Ishikawa (cell line): ENCODE results near the gene SMIM30.
A peak's percentile ranks its signal among the peaks of the same experiment; 100 is the strongest.

Experiments
- CEBPB ChIP-seq: IDR thresholded peaks from 2 replicates; pipeline ENCODE4 v1.6.1; 2012
- CREB1 ChIP-seq: IDR thresholded peaks from 2 replicates; pipeline ENCODE4 v1.6.1; 2012; ENCODE audit warnings: low read depth
- EGR1 ChIP-seq: IDR thresholded peaks from 2 replicates; pipeline ENCODE4 v1.6.1; 2012
- EP300 ChIP-seq: IDR thresholded peaks from 2 replicates; pipeline ENCODE4 v1.6.1; 2012; ENCODE audit warnings: borderline replicate concordance
- FOXM1 ChIP-seq: IDR thresholded peaks from 2 replicates; pipeline ENCODE4 v1.6.1; 2012; ENCODE audit warnings: low read depth, borderline replicate concordance
- NFIC ChIP-seq: IDR thresholded peaks from 2 replicates; pipeline ENCODE4 v1.6.1; 2012
- RAD21 ChIP-seq: IDR thresholded peaks from 2 replicates; pipeline ENCODE4 v1.6.1; 2012; ENCODE audit warnings: low read depth
- TAF1 ChIP-seq: IDR thresholded peaks from 2 replicates; pipeline ENCODE4 v1.6.1; 2012; ENCODE audit warnings: low read depth, mild to moderate bottlenecking
- TCF12 ChIP-seq: IDR thresholded peaks from 2 replicates; pipeline ENCODE4 v1.6.1; 2012; ENCODE audit warnings: low read depth
- TEAD4 ChIP-seq: IDR thresholded peaks from 2 replicates; pipeline ENCODE4 v1.6.1; 2012
- YY1 ChIP-seq: IDR thresholded peaks from 2 replicates; pipeline ENCODE4 v1.6.1; 2012; ENCODE audit warnings: low read depth
- ZBTB7A ChIP-seq: IDR thresholded peaks from 2 replicates; pipeline ENCODE4 v1.6.1; 2012; ENCODE audit warnings: low read depth
- TF ChIP-seq, protein P1 (sequence below): IDR thresholded peaks from 2 replicates; pipeline ENCODE4 v1.6.1; 2012
- TF ChIP-seq, protein P2 (sequence below): IDR thresholded peaks from 2 replicates; pipeline ENCODE4 v1.6.1; 2012
- TF ChIP-seq, protein P3 (sequence below): IDR thresholded peaks from 2 replicates; pipeline ENCODE4 v1.6.1; 2012; ENCODE audit warnings: low read depth, mild to moderate bottlenecking

SMIM30 gene, protein sequence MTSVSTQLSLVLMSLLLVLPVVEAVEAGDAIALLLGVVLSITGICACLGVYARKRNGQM

DNA sequence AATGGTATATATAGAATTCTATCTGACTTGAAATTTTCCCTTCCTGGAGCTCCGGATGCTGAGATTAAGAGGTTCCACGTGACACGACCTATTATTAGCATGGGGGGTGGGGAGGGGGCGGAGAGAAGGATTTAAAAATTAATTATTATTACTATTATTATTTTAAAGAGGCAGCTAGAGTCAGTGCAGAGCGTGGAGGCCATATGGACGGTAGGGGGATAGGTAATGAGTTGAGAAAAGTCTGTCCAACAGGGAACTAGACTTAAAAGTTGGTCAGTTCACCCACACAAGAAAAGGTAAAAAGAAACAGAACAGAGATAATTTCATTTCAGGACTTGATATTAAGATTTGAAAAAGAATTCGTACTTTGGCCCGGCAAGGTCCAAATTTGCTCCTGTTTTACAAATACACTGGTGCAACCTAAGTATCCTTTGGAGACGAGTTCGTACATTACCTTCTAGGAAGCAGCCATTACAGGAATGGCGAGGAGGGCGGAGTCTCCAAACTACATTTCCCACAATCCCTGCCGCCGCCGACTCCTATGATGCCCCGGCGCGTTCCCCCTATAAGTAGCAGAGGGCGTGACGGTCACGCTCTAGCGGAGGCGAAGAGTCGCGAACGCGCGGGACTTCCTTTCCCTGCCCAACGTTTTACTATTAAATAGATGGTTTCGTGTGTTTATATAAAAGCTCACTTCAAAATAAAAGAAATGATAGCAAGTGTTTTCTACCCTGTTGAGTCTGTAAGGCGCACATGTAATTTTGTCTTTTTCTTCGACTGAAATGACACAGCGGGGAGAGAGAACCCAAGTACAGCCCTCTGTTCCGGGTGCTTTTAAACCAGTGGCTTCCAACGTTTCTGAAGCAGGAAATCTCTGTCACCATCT is at the start of gene SMIM30:
SMIM30 (minus strand) TSS at position 481 of the 886 bp plus-strand sequence. CDS start 976 bp downstream, outside the sequence.
- TF ChIP-seq, protein P1, sequence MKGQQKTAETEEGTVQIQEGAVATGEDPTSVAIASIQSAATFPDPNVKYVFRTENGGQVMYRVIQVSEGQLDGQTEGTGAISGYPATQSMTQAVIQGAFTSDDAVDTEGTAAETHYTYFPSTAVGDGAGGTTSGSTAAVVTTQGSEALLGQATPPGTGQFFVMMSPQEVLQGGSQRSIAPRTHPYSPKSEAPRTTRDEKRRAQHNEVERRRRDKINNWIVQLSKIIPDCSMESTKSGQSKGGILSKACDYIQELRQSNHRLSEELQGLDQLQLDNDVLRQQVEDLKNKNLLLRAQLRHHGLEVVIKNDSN: peak; percentile 64
- TF ChIP-seq FOXM1: 0 out of 2 replicates have a peak, but pooled peaks have one; percentile 22
- TF ChIP-seq, protein P2, sequence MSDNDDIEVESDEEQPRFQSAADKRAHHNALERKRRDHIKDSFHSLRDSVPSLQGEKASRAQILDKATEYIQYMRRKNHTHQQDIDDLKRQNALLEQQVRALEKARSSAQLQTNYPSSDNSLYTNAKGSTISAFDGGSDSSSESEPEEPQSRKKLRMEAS: peak; percentile 40; the same call in 1 of the 2 replicates
- peak; percentile 98 for TF ChIP-seq TAF1
- no peak for TF ChIP-seq NFIC
- no peak for TF ChIP-seq ZBTB7A
- TF ChIP-seq YY1: peak; percentile 97
- peak; percentile 34; the same call in 1 of the 2 replicates for TF ChIP-seq TCF12
- no peak for TF ChIP-seq EP300
- TF ChIP-seq CEBPB: no peak
- peak; percentile 36; the same call in 1 of the 2 replicates for TF ChIP-seq EGR1
- no peak for TF ChIP-seq RAD21
- TF ChIP-seq, protein P3, sequence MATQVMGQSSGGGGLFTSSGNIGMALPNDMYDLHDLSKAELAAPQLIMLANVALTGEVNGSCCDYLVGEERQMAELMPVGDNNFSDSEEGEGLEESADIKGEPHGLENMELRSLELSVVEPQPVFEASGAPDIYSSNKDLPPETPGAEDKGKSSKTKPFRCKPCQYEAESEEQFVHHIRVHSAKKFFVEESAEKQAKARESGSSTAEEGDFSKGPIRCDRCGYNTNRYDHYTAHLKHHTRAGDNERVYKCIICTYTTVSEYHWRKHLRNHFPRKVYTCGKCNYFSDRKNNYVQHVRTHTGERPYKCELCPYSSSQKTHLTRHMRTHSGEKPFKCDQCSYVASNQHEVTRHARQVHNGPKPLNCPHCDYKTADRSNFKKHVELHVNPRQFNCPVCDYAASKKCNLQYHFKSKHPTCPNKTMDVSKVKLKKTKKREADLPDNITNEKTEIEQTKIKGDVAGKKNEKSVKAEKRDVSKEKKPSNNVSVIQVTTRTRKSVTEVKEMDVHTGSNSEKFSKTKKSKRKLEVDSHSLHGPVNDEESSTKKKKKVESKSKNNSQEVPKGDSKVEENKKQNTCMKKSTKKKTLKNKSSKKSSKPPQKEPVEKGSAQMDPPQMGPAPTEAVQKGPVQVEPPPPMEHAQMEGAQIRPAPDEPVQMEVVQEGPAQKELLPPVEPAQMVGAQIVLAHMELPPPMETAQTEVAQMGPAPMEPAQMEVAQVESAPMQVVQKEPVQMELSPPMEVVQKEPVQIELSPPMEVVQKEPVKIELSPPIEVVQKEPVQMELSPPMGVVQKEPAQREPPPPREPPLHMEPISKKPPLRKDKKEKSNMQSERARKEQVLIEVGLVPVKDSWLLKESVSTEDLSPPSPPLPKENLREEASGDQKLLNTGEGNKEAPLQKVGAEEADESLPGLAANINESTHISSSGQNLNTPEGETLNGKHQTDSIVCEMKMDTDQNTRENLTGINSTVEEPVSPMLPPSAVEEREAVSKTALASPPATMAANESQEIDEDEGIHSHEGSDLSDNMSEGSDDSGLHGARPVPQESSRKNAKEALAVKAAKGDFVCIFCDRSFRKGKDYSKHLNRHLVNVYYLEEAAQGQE: no peak
- peak; percentile 75 for TF ChIP-seq CREB1
- TF ChIP-seq TEAD4: peak; percentile 31; the same call in 1 of the 2 replicates

DNA sequence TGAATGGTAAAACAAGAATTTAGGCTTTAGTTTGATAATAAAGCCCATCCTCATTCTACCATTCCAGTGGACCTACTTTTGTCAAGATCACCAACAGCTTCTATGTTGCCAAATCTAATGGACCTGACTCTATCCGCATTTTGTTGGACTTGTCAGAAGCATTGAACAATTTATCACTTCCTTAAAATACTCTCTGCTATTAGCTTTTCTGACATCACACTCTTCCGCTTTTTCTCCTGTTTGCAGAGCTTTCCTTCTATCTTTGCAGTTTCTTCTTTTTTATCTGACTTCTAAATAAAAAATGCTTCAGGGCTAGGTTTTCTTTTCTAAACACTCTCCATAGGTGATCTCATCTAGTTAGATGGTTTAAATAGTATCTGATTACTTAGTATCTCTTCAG is 42.7 kb upstream of the SMIM30 start:
- TF ChIP-seq CEBPB (no peak), TEAD4 (no peak)
- TF ChIP-seq, protein P2: no peak
- TF ChIP-seq, protein P1: no peak

DNA sequence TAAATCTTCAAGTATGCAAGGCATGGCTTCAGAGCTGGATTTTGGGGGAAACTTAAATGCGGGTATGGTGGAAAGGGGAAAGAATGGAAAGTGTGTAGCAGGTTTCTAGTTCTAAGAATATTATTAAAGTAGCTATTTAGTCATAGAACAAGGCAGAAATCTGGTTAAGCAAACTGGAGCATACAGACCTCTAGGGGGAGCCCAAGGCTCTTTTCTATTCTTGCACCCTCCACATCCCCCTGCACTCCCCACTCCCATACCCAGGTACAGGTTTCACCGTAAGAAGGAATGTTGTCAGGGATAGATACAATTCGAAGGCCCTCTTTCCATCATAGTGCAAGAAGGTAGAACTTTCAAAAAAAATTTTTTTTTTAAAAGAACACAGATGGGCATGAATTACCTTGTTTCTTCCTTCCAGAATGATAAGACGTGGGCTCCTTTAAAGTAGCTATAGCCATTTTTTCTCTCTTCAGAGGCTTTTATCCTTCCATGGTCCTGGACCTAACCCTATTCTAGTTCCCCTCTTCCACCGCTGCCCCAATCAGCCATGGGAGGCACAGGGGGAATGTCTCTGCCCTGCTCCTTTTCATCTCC is 41.5 kb upstream of the SMIM30 start:
- TF ChIP-seq CREB1: no peak
- peak; percentile 57; the same call in 1 of the 2 replicates for TF ChIP-seq RAD21
- no peak for TF ChIP-seq TCF12
- TF ChIP-seq, protein P2: no peak

DNA sequence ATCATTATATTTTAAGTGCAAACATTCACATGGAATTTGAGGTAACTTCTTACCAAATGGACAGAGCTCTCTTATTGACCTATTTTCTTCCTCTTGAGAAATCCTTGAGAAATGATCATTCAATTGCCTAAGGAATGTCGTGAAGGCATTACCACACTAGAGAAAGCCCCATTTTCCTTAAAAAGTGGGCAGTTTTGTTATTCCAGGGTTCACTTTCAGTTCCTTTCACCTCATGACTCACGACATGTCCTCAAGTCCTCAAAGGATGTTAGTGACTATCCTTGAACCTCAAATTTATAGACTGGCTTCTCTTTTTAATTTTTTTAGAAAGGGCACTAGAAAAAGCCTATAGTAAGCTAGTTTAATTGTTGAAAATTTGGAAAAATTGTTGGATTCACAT is 40.4 kb upstream of the SMIM30 start:
- TF ChIP-seq, protein P2: no peak
- TF ChIP-seq CREB1 (no peak), YY1 (no peak), EGR1 (no peak)
- TF ChIP-seq, protein P1: no peak

DNA sequence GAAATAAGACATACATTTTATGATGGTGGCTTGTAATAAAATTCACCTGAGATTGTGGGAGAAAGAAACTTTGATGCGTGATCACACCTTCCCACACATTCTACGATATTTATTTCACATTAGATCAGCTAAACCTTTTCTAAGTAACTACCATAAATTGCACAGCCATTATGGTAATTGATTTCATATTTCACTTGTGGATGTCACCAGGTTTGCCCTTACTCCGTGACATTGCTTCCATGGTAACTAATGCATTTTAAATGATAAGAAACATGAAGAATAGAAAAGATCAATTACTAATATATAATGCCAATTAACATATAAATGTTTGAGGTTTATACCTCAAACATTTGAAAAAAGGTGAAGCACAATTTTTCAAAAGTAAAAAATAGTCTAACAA is 35.8 kb upstream of the SMIM30 start:
- TF ChIP-seq CEBPB: no peak
- TF ChIP-seq, protein P2: no peak
- no peak for TF ChIP-seq TAF1
- no peak for TF ChIP-seq EP300
- TF ChIP-seq ZBTB7A: no peak
- TF ChIP-seq, protein P1: no peak

DNA sequence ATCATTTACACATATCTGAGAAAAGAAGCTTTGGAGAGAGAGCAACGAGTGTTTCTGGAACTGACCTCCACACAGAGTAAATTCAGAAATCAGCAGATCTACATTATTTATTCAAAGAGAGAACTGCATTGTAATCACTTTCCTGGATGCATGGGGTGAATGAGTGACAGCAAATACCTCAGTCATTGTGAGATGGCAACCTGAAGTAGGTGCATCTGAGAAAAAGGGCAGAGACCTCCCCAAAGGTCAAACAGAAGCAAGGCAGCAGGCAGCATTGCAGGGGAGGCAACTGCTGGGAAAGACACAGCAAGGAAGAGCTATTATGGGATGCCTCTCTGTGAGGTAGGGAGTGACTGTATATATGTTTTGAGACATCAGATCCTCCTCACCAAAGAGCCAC is 26.5 kb upstream of the SMIM30 start:
- TF ChIP-seq EP300 (no peak), TEAD4 (no peak), FOXM1 (no peak), CREB1 (no peak), NFIC (no peak), CEBPB (no peak), TAF1 (no peak), YY1 (no peak), ZBTB7A (no peak), EGR1 (no peak), RAD21 (no peak), TCF12 (no peak)
- TF ChIP-seq, protein P2: no peak
